Upper lobe of right lung (tissue), 1 donor: ENCODE measurements around the gene OR2T6. TPM values are rescaled to one million over a fixed set of nuclear protein-coding genes. Genes with fewer than 3 reads are reported as not detected.

Experiments
- ATAC-seq: fragments of 200-7000 bp; cut with Tn5 transposase; one replicate; pipeline ENCODE4 v1.9.1; 2020; ENCODE audit warnings: mild to moderate bottlenecking, moderate library complexity
- DNase-seq: peaks from one replicate; pipeline ENCODE4 v3.0.0-alpha.2; 2020
- H3K27ac ChIP-seq: fragments of 200-600 bp; one replicate; pipeline ENCODE4 v1.8.0; 2022
- H3K27me3 ChIP-seq: fragments of 200-600 bp; one replicate; pipeline ENCODE4 v1.8.0; 2022; ENCODE audit warnings: mild to moderate bottlenecking
- H3K36me3 ChIP-seq: fragments of 200-600 bp; one replicate; pipeline ENCODE4 v1.8.0; 2022
- H3K4me1 ChIP-seq: fragments of 200-600 bp; one replicate; pipeline ENCODE4 v1.8.0; 2022
- H3K4me3 ChIP-seq: fragments of 200-600 bp; one replicate; pipeline ENCODE4 v1.8.0; 2022; ENCODE audit warnings: mild to moderate bottlenecking
- H3K9me3 ChIP-seq: fragments of 200-600 bp; one replicate; pipeline ENCODE4 v1.8.0; 2022
- CTCF ChIP-seq: fragments of 200-600 bp; IDR thresholded peaks from one replicate; pipeline ENCODE4 v1.8.0; 2022; ENCODE audit warnings: antibody characterized with exemption
- intact Hi-C: fragments of 100-400 bp; cut with DNase I; formaldehyde crosslinking; loops from one replicate; pipeline ENCODE4 v1.11.0; 2022
- total RNA-seq: library from RNA; stranded (reverse); fragmentation: NEBNext Ultra II Directional; extraction: Animal tissue kit (Norgen Biotek cat#: 25700); gene quantifications from one replicate; pipeline ENCODE4 v1.2.1, GENCODE V29; 2021
- donor health status: DM: no; HTN: yes; CAD: no; lungs with severe emphysema.

OR2T6 gene
- total RNA-seq, 1 donor from 2014 or later: not detected

GRCh38 chr1:248393050-248393449 lies 17.5 kb downstream of the OR2T6 start:
- intact Hi-C loops: no loop called here

GRCh38 chr1:248402748-248403147 lies 27.2 kb downstream of the OR2T6 start, which contains the start of gene OR2T1:
TSS of gene OR2T1 (plus strand) at chr1:248403048. CDS start at chr1:248406148, 3,100 bp downstream.
- intact Hi-C loops: no loop called here
- TF ChIP-seq CTCF: no peak
- H3K9me3 ChIP-seq: no peaks in the 10 kb centered on the region

More at GRCh38 chr1:248393050-248393449, 17.5 kb downstream of the OR2T6 start:
- no peaks in the 10 kb centered on the region for H3K4me1 ChIP-seq
- no peak for TF ChIP-seq CTCF
- H3K27ac ChIP-seq: no peak overlapping the region
- DNase-seq: no peak
- H3K36me3 ChIP-seq: no peaks in the 10 kb centered on the region
- no peak overlapping the region for H3K4me3 ChIP-seq
- H3K27me3 ChIP-seq: no peaks in the 10 kb centered on the region
- no peaks in the 10 kb centered on the region for H3K9me3 ChIP-seq
- no peak for ATAC-seq

GRCh38 chr1:248404024-248404423 lies 28.5 kb downstream of the OR2T6 start:
- no peak for DNase-seq

More at GRCh38 chr1:248402748-248403147, 27.2 kb downstream of the OR2T6 start, which contains the start of gene OR2T1:
- Histone ChIP-seq H3K27me3 (no peaks in the 10 kb centered on the region), H3K36me3 (no peaks in the 10 kb centered on the region), H3K4me3 (no peak within 1 kb of the TSS), H3K27ac (no peak within 1 kb of the TSS), H3K4me1 (no peaks in the 10 kb centered on the region)
- DNase-seq (no peak), ATAC-seq (no peak)

GRCh38 chr1:248406721-248407692 lies 31.5 kb downstream of the OR2T6 start:
- Histone ChIP-seq H3K4me3 (no peak overlapping the region), H3K36me3 (no peaks in the 10 kb centered on the region), H3K27me3 (no peaks in the 10 kb centered on the region), H3K27ac (no peak overlapping the region), H3K9me3 (no peaks in the 10 kb centered on the region), H3K4me1 (no peaks in the 10 kb centered on the region)
- intact Hi-C loops: no loop called here
- TF ChIP-seq CTCF: no peak
- ATAC-seq (no peak), DNase-seq (no peak)

More at GRCh38 chr1:248404024-248404423, 28.5 kb downstream of the OR2T6 start:
- Histone ChIP-seq H3K36me3 (no peaks in the 10 kb centered on the region), H3K4me1 (no peaks in the 10 kb centered on the region), H3K27ac (no peak overlapping the region), H3K9me3 (no peaks in the 10 kb centered on the region), H3K27me3 (no peaks in the 10 kb centered on the region), H3K4me3 (no peak overlapping the region)
- intact Hi-C loops: no loop called here
- ATAC-seq: peak; percentile 33
- no peak for TF ChIP-seq CTCF

- Histone ChIP-seq H3K36me3 (no peaks in the 10 kb centered on the region), H3K27me3 (no peaks in the 10 kb centered on the region), H3K4me3 (no peak overlapping the region), H3K27ac (no peak overlapping the region), H3K4me1 (no peaks in the 10 kb centered on the region), H3K9me3 (no peaks in the 10 kb centered on the region)
- ATAC-seq (no peak), DNase-seq (no peak)
- intact Hi-C loops: no loop called here
- TF ChIP-seq CTCF: no peak
These were observed 40.7 kb downstream of the OR2T6 start for GRCh38 chr1:248416226-248416625.
